Lower leg skin (tissue), 3 donors: ENCODE measurements around the gene PITPNC1.

Source experiments
- CTCF ChIP-seq, 3 donors: fragments of 450-650 bp; IDR thresholded peaks; one replicate each; pipeline ENCODE4 v1.5.1; 2016; ENCODE audit warnings: antibody characterized with exemption in 3 of 3, mild to moderate bottlenecking in 3 of 3, moderate library complexity in 2 of 3
- POLR2A ChIP-seq, 2 donors: fragments of 450-650 bp; IDR thresholded peaks; one replicate each; pipeline ENCODE4 v1.6.1; 2016 to 2017; ENCODE audit warnings: antibody characterized with exemption in 2 of 2, mild to moderate bottlenecking in 1 of 2, moderate library complexity in 1 of 2

- TF ChIP-seq CTCF (IDR thresholded peaks at IDR 0.05) (no peak), POLR2A (IDR thresholded peaks at IDR 0.05) (no peak)
Measured at GRCh38 chr17:67569873-67570272, 192.8 kb downstream of the PITPNC1 start.
